Measurements from ENCODE around the gene C17orf114.
A peak's percentile ranks its signal among the peaks of the same experiment; 100 is the strongest.

Gene C17orf114

DNA sequence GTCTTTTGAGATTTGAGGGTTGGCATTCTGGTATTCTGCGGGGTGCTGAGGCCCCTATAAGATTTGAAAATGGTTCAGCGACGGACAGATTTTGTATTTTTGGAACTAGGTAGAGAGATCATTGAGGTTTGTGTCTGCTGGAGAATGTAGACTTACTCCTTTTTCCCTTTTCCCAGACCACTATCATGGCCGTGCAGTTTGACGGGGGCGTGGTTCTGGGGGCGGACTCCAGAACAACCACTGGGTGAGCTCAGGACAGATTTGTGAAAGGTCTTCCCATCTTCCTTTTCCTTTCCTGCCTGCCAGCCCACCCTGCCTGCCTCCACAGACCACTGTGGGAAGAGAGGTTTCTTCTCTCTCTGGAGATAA is 5.6 kb downstream of the C17orf114 start:
- Histone ChIP-seq H3K4me1 (peaks cover 4 to 19% (median 8%) of the 10 kb centered on the region in 3 donors), H3K36me3 (peaks cover 0 to 28% (median 8%) of the 10 kb centered on the region in 3 donors), H3K9me3 (no peaks in the 10 kb centered on the region), H3K27me3 (no peaks in the 10 kb centered on the region), H3K27ac (peak overlapping the region; percentile 82 to 97 (median 88)), H3K4me3 (peak overlapping the region; percentile 76 to 97 (median 90))
- no peak for DNase-seq
- intact Hi-C loops (cut with DNase I), result no loop called here
- no peak for TF ChIP-seq POLR2A (IDR thresholded peaks at IDR 0.05)
- TF ChIP-seq, protein P1, sequence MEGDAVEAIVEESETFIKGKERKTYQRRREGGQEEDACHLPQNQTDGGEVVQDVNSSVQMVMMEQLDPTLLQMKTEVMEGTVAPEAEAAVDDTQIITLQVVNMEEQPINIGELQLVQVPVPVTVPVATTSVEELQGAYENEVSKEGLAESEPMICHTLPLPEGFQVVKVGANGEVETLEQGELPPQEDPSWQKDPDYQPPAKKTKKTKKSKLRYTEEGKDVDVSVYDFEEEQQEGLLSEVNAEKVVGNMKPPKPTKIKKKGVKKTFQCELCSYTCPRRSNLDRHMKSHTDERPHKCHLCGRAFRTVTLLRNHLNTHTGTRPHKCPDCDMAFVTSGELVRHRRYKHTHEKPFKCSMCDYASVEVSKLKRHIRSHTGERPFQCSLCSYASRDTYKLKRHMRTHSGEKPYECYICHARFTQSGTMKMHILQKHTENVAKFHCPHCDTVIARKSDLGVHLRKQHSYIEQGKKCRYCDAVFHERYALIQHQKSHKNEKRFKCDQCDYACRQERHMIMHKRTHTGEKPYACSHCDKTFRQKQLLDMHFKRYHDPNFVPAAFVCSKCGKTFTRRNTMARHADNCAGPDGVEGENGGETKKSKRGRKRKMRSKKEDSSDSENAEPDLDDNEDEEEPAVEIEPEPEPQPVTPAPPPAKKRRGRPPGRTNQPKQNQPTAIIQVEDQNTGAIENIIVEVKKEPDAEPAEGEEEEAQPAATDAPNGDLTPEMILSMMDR (IDR thresholded peaks at IDR 0.05), result no peak
- 0% methylated on average over 7 of the region's 7 CpGs for WGBS, 2 donors

DNA sequence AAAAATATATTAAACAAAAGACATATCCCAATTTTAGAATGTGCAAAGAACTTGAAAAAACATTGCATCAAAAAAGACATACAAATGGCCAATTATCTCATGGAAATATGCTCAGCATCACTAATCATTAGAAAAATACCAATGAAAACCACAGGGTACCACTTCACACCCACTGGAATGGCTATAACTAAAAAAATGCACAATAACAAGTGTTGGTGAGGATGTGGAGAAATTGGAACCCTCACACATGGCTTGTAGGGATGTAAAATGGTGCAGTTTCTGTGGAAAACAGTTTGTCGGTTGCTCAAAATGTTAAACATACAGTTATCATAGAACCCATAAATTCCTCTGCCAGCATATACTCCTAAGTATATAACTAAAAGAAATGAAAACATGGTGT is 7.0 kb downstream of the C17orf114 start:
- no peak for DNase-seq
- H3K4me1 ChIP-seq, result peaks cover 4 to 28% (median 8%) of the 10 kb centered on the region in 3 donors
- peak overlapping the region; percentile 82 to 97 (median 88) for H3K27ac ChIP-seq
- no peak overlapping the region for H3K4me3 ChIP-seq
- WGBS, 2 donors, result 93 to 95% methylated on average over 1 of the region's 1 CpG
- intact Hi-C loops (cut with DNase I), result no loop called here
- H3K36me3 ChIP-seq, result peaks cover 0 to 28% (median 8%) of the 10 kb centered on the region in 3 donors
- H3K27me3 ChIP-seq, result no peaks in the 10 kb centered on the region
- TF ChIP-seq, protein P1 (IDR thresholded peaks at IDR 0.05), result no peak
- no peak for TF ChIP-seq POLR2A (IDR thresholded peaks at IDR 0.05)
- no peaks in the 10 kb centered on the region for H3K9me3 ChIP-seq

DNA sequence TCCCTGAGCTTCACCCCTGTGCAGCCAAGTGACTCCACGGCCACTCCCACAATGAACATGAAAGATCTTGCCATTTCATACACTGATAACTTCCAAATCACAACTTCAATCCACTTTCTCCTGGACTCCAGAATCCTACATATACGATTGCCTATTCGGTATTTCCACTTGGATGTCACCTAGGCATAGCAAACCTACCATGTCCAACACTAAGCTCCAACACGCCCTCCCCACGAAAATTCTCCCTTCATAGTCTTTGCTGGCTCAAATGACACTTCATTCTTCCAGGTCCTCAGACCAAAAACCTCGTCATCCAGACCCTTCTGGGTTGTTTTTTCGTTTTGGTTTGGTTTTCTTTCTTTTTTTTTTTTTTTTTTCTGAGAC is 11.4 kb downstream of the C17orf114 start:
- Histone ChIP-seq H3K27me3 (peaks cover 0 to 8% (median 0%) of the 10 kb centered on the region in 4 donors), H3K4me3 (peak overlapping the region; percentile 44 to 89 (median 67)), H3K4me1 (peaks cover 18 to 55% (median 26%) of the 10 kb centered on the region in 3 donors), H3K9me3 (no peaks in the 10 kb centered on the region), H3K27ac (peak overlapping the region; percentile 95 to 99 (median 96)), H3K36me3 (no peaks in the 10 kb centered on the region)
- no peak for TF ChIP-seq POLR2A (IDR thresholded peaks at IDR 0.05)
- TF ChIP-seq, protein P1 (IDR thresholded peaks at IDR 0.05), result no peak
- intact Hi-C loops (cut with DNase I), result no loop called here
- DNase-seq, result no peak
- 25 to 36% methylated on average over 7 of the region's 7 CpGs for WGBS, 2 donors

DNA sequence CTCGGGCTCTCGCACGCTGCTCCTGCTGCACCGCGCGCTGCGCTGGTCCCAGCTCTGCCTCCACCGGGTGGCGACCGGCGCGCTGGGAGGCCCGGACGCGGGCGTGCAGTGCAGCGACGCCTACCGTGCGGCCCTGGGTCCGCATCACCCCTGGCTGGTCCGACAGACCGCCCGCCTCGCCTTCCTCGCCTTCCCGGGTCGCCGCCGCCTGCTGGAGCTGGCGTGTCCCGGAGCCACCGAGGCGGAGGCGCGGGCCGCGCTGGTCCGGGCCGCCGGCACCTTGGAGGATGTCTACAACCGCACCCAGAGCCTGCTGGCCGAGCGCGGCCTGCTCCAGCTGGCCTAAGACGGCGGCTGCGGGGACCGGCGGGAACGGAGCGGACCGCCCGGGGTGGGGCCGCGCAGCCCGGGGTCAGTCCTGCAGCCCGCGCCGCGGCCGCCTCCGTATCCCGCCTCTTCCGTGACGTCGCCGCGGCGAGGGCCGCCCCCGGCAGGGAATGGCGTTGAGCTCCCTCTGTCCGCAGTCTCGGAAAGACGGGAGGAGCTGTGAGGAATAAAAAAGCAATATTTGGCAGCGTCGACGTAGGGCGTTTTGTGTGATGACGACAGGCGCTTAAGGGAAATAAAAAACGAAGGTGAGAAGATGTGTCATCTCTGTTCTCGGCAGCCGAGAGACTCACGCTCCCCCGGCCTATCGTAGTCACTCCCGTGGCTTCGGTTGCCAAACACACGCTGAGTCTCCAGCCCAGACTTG is 12.0 kb downstream of the C17orf114 start:
- H3K36me3 ChIP-seq, result no peaks in the 10 kb centered on the region

DNA sequence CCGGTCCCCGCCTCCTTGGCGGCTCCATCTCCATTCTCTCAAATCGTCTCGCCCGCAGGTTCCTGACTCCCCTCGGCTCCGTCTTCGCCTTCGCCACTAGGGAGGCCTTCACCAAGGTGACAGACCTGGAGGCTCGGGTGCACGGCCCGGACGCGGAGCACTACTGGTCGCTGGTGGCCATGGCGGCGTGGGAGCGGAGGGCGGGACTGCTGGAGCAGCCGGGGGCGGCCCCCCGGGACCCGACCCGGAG is 12.5 kb downstream of the C17orf114 start:
- H3K4me3 ChIP-seq, result peak overlapping the region; percentile 44 to 89 (median 67)
- no CpG with 5 or more reads among the region's 25 CpGs for WGBS, 2 donors
- H3K27me3 ChIP-seq, result peaks cover 0 to 18% (median 0%) of the 10 kb centered on the region in 4 donors
- TF ChIP-seq POLR2A (IDR thresholded peaks at IDR 0.05), result no peak
- TF ChIP-seq, protein P1 (IDR thresholded peaks at IDR 0.05), result no peak
- H3K36me3 ChIP-seq, result no peaks in the 10 kb centered on the region
- peak overlapping the region; percentile 95 to 99 (median 96) for H3K27ac ChIP-seq
- no peak for DNase-seq
- intact Hi-C loops (cut with DNase I), result loop anchor here (5.0 kb wide), 2 partner anchors 52 to 98 kb away; partner anchors contain the start of genes CXCL16 and ZMYND15
- peaks cover 21 to 58% (median 32%) of the 10 kb centered on the region in 3 donors for H3K4me1 ChIP-seq
- no peaks in the 10 kb centered on the region for H3K9me3 ChIP-seq

More for the DNA sequence above, 12.0 kb downstream of the C17orf114 start:
- WGBS, 2 donors, result 0 to 1% methylated on average over 11 to 14 of the region's 91 CpGs
- no peaks in the 10 kb centered on the region for H3K9me3 ChIP-seq
- H3K27ac ChIP-seq, result peak overlapping the region; percentile 95 to 99 (median 96)
- peaks cover 0 to 13% (median 0%) of the 10 kb centered on the region in 4 donors for H3K27me3 ChIP-seq
- peaks cover 21 to 56% (median 32%) of the 10 kb centered on the region in 3 donors for H3K4me1 ChIP-seq
- peak overlapping the region; percentile 44 to 89 (median 67) for H3K4me3 ChIP-seq
- TF ChIP-seq, protein P1 (IDR thresholded peaks at IDR 0.05), result peak; percentile 68 to 94 (median 84)
- peak in 3 of 4 donors; percentile 52 to 90 (median 89) for TF ChIP-seq POLR2A (IDR thresholded peaks at IDR 0.05)
- peak; percentile 24 for DNase-seq
- intact Hi-C loops (cut with DNase I), result loop anchor here (5.0 kb wide), 2 partner anchors 53 to 97 kb away; partner anchors contain the start of genes CXCL16 and ZMYND15
